HG02763 (cell line): ENCODE measurements around the gene ARHGEF37.

ENCODE experiments used
- ATAC-seq: cut with Tn5 transposase; IDR thresholded peaks from one replicate; pipeline ENCODE4 v1.9.1; 2021; ENCODE audit warnings: mild to moderate bottlenecking, moderate library complexity; ENCODE audit not compliant: unreplicated experiment

ARHGEF37 gene

DNA sequence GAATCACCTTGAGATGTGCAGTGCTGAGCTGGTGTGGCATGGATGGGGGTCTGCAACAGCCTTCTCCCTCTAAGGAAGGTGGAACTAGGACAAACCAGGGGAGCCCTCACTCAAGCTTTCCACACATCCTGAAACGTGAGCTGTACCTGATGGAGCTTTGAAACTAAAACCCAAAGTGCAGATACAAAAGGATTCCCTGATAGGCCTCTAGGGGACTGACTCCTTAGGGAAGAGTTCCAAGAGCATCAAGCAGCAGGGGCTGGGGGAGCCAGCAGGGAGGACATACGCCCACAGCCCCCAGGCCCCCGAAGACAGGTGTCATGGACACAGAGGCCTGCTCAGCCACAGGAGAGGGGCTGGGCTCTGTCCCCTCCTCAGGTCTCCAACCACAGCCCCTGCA, 17.7 kb downstream of the ARHGEF37 start:
- no peak for ATAC-seq

DNA sequence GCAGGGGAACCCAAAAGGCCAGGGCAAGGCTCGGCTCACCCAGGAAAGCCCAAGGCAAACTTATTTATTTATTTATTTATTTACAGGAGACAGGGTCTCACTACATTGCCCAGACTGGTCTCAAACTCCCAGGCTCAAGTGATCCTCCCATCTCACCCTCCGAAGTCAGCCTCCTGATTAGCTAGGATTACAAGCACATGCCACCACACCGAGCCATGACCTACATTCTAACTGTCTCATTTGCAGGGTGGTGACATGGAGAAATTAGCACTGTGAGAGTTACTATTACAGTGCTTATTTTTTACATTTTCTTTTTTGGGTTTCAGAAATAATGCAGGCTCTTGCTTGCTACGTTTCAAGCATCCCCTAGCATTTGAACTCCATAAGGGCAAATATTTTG, 18.1 kb downstream of the ARHGEF37 start:
- no peak for ATAC-seq

DNA sequence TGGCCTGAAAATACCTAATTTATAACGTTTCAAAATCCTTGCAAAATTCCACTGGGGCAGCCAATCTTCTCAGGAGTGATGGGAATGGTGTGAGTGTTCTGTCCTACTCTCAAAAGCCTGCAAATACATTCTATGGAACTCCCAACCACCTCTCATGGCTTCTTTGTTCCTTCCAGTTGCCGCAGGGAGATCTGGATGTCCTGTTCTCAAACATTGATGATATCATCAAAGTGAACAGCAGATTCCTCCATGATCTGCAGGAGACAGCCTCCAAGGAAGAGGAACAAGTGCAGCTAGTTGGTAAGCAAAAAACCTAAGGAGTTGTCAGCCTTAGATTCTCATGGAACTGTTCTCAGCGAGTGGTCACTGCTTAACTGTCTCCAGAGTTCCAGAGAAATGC, 19.6 kb downstream of the ARHGEF37 start:
- ATAC-seq, result no peak

DNA sequence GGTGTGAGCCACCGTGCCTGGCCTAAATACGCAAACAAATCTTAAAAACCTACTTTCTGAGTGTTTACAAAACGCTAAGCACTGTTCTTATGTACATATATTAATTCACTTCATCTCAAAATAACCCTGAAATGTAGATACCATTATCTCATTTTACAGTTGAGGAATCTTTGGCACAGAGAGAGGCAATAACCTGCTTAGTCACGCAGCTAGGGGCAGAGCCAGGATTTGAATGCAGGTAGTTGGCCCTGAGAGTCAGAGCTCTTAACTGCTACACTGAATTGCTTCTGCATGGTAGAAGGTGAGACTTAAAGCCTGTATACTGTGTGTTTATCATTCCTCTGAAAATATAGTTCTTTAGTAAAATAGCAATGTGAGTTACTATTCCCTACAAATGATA, 21.9 kb downstream of the ARHGEF37 start:
- ATAC-seq, result no peak

DNA sequence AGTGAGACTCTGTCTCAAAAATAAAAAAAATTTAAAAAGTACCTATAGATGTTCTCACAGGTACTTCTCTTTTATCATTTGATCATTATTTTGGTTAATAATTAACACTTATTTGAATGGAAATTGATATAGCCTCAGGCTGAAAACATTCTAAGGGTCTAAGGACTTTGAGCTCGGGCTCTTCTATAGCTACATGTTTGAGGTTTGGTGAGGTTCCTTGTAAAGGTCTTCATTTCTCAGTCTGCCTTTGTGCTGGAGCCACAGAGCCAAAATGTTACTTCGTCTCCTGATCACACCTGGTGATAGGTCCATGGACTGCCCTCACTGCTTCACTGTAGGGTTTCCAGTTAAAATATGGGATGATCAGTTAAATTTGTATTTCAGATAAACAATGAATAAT, 22.6 kb downstream of the ARHGEF37 start:
- ATAC-seq, result no peak

DNA sequence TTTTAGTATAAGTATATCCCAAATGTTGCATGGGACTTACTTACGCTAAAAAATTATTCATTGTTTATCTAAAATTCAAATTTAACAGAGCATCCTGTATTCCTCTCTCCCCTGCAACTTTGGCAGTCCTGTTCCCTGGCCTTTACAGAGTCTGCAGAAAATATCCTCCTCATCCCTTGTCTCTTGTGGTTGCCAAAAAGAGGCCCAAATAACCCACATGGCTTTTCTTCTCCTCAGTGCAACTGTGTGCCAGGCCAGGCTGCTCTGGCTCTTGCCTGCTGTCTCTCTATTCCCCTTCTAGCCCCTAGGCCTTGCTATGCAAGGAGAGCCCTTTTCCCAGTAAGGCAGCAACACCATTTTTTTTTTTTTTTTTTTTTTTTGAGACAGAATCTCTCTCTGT, 23.0 kb downstream of the ARHGEF37 start:
- ATAC-seq, result no peak

DNA sequence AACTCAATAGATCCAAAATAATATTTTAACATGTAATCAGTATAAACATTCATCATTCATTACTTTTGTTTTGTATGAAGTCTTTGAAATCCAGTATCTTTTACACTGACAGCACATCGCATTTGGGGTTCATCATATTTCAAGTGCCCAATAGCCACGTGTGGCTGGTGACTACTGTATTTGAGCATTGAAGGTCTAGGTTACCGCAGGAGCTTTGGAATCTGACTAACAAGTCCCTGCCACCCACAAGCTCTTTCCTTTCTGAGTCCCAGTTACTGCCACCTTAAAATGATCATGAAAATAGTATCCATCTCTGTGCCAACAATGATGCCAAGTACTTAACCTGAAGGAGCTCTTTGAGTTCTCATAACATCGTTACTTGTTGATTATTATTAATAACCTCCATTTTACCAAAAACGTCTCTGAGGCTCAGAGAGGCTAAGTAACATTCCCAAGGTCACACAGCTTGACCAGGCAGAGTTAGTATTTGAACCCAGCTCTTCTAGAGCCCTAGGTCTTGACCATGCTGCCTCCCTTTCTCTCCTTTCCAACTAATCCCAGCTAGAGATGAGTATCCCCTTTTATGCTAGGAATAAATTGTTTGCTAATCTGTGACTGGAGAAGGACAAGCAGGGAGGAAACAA, 24.2 kb downstream of the ARHGEF37 start:
- ATAC-seq, result no peak

DNA sequence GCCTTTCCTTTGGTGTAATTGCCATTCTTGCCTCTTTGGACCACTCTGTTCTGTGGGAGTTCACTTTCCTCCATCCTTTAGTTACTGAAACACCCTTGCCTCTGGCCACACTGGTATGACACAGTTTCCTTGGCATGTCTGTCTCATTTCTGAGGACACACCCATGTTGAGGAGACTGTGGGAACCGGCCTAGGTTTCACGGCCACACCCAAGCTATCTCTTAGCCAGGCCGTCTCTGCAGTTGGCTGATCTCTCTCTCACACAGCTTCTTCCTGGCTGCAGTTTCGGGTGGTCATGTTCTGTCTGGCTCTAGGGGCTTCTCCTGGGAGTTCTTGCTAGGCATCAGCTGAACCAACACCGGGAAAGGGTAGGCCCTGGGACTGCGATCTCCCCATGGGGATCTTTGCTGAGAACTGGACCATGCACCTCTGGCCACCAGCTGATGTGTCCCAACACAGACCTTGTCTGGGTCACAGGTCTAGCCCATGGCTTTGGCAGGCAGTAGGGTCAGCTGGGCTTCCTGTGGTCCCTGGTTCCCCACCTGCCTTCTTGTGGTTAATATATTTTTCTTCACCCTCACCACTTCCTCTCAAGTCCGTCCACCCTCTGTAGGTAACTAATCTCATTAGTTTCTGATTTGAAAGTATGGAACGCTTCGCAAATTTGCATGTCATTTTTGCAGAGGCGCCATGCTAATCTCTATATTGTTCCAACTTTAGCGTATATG, 24.9 kb downstream of the ARHGEF37 start:
- peak; percentile 94 for ATAC-seq

DNA sequence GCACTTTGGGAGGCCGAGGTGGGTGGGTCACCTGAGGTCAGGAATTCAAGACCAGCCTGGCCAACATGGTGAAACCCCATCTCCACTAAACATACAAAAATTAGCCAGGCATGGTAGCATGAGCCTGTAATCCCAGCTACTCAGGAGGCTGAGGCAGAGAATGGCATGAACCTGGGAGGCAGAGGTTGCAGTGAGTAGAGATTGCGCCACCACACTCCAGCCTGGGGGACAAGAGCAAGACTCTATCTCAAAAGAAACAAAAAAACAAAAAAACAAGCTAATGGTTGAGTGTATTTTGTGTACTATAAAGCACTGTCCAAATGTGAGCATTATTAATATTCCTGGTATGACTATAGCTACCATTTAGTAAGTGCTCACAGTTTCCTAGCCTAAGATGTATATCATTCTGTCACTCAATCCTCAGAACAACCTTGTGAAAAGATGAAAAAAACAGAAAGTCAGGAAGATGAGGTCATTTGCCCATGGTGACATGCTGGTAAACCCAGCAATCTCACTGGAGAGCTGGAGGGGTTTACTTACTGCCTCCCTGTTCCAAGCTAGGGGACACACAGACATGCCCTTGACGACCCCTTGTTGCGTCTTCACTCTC, 27.7 kb downstream of the ARHGEF37 start:
- no peak for ATAC-seq

DNA sequence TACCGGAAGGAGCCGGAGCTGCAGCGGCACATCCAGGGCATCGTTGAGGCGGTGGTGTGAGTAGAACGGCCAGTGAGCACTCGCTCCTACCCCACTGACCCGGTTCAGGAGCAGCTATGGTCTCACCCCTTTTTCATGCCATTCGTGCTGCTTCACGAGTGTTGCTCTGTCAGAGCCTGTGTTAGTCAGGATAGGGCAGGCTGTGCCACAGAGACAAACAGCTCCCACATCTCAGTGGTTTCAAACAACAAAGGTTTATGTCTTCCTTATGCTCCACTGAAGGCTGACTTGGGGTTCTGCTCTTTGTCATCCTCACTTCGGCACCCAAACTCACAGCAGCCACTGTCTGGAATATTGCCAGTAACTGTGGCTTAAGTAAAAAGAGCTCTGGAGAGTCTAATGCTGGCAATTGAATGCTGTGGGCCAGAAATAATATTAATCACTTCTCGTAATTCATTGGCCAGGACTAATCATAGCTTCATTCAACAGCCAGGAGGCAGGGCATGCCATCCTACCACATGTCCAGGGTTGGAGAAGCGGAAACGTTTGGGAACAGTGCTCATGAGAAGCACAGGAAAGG, 28.4 kb downstream of the ARHGEF37 start:
- ATAC-seq, result no peak

DNA sequence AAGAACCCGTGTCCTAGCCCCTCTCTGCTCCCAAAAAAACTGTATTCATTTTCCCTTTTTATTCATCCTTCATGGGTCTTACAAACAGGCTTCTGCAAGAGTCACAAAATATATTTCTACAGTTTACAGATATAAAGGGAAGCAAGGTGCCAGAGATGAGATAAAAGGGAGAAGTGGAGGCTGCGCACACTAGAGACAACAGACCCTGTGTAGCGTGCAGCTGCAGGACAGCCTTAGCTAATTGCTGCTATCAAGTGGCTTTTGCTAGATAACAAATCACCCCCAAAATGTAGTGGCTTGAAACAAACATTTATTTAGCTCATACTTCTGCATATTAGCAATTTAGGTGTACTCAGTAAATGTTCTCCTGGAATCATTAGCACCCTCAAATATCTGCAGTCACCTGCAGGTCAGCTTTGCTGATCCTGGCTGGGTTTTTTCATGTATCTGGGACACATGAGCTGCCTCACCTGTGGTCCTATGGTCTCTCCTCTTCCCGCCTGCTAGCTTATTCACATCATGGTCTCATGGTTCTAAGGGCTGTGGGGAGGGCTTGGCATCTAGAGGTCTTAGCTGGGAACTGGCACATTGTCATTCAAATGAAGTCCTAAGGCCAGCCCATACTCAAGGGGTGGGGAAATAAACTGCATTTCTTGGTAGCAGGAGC, 29.4 kb downstream of the ARHGEF37 start:
- ATAC-seq, result no peak

DNA sequence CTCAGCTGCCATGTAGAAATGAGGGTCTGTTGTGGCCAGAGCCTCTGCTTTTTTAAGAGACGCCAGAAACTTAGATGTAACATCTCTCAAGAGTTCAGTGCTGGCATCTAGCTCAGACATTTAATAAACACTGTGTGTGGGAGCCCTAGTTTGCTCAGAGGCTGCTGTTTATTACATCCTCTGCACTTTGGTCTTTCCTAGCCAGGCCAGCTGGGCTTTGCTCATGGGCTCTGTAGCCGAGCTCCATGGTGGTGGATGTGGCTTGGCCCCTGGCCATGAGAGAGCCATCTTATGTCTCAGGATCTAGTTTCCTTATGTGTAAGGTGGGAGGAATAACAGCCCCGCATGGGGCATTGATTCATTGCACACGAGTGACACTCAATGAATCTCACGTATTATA, 30.0 kb downstream of the ARHGEF37 start:
- ATAC-seq, result no peak

DNA sequence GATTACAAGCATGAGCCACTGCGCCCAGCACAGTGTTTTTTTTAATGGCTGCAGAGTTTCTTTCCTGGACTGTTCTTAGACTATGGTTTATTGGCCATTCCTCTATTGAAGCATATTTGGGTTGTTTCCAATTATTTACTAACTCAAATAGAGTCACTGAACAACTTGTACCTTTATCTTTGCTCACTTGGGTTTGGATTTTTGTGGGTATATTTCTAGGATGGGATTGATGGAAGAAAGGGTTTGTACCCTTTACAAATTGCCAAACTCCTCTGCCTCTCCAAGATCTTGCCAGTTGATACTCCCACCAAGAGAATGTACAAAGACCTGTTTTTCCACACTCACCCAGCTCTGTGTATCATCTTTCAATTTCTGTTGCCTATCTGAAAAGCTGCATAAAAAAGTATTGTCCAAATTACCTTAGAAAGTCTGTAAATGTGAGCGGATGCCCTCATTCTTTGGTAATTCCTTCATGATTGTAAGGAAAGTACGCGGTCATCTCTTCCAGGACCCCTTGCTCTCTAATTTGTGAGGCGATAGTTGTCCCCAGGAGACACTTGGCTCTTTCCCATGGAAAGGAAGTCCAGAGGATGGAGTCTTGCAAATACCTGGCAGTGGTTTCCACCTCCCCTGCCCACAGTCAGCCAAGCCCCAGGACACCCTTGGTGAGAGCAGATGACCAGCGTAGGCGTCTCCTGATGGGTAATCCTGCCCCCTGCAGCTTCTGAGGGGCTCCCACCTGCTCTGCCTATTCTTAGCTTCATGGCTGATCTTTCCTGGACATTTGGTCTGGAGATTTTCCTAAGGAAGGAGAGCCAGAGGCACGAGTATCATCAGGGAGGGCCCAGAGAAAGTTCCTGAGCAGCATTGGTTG, 33.0 kb downstream of the ARHGEF37 start:
- no peak for ATAC-seq

DNA sequence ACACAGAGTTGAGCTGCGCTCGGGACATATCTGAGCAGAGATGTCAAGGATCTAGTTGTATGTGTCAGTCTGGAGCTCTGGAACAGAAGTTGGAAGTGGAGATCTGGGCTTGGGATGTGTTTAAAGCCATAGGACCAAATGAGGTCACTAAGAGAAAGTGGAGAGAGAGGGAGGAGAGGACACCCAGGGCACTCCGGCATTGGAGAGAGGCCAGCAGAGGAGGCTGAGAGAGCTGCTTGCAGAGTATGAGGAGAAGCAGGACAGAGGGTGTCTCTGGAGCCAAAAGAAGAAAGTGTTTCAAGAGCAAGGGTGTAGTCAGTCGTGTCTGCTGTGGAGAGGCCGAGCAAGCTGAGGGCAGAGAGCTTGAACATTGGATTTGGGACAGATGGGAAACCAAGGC, 34.7 kb downstream of the ARHGEF37 start:
- no peak for ATAC-seq

DNA sequence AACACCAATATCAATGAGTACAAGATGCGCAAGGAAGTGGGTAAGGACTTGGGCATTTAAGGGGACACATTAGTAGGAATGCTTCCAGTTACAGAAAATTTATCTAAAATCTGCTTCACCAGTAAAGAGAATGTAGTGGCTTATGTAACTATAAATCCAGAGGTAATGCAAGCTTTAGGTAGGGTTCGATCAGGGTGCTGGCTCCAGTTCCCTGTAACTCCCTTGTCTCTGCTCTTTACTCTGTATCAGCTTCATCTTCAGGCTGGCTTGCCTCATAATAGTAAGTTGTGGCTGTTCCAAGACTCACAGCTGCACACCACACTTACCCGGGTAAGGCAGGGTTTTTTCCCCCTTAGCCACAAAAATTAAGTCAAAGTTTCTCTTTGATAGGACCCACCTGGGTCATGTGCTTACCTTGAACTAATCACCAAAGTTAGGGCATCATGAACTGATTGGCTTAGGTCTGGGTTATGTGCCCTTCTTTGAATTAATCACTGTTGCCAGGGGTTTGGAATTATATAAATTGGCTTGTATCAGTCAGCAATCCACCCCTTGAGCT, 35.5 kb downstream of the ARHGEF37 start:
- peak; percentile 73 for ATAC-seq

DNA sequence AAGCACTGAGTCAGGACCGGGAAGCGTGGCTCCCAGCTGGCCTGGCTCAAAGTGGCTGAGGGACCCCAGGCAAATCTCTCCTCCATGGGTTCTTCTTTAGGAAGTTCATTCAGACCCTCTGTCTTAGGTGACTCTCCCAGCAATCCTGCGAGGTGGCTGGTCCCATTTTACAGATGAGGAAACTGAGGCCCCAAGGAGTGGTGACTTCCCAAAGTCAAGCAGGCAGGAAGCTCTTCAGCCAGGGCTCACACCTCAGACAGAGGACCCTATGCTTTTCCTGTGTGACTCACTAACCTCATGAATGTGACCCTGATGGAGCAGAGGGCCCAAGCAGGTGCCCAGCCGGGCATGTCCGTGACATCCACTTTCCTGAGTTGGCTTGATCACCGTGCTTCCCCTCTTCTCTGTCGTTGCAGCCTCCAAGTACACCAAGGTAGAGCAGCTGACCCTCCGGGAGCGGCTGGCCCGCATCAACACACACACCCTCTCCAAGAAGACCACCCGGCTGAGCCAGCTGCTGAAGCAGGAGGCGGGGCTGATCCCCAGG, 36.5 kb downstream of the ARHGEF37 start:
- ATAC-seq, result no peak

DNA sequence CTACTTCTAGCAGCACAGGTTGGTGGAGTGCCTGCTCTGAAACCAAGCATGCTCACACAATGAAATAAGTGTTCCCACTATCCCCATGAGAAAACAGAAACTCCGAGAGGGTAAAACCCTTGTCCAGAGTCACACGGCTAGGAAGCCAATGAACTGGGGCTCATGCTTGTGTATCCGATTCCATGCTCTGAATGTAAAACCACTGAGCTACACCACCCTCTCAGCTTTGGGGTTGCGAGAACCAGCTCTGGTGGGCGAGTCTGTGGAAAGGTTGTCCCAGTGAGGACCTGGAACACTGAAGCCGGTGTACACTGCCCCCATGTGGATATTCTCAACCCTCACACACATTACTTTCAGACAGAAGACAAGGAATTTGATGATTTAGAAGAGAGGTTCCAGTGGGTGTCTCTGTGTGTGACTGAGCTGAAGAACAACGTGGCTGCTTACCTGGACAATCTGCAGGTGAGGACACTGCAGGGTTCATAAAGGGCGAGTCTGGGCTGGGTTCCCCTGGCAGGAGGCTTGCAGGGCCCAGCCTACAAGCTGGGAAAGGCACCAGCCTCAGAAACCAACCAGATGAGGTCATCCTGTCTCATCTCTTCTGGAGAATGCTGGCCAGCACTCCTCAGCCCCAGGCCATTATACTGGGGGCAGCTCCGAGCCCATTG, 37.4 kb downstream of the ARHGEF37 start:
- ATAC-seq, result no peak

DNA sequence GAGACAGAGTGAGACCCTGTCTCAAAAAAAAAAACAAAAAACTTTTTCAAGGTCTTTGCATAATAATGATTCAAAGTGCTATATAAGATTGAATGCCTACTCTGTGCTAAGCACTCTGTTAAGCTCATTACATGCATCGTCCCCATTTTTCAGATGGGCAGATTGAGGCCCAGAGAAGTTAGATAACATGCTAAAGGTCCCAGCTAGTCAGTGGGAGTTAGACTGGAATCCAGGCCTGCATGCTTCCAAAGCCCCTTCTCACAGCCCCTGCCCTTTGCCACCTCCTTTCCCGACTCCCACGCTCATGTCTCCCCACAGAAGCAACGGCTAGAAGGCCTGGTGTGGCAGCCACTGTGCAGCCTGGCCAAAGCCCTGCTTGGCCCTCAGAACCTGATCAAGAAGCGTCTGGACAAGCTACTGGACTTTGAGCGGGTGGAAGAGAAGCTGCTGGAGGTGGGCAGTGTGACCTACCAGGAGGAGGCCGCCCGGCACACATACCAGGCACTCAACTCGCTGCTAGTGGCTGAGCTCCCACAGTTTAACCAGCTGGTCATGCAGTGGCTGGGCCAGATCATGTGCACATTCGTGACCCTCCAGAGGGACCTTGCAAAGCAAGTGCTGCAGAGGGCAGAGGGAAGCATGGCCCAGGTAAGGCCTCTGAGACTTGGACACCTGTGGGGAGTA, 40.3 kb downstream of the ARHGEF37 start:
- ATAC-seq, result no peak

DNA sequence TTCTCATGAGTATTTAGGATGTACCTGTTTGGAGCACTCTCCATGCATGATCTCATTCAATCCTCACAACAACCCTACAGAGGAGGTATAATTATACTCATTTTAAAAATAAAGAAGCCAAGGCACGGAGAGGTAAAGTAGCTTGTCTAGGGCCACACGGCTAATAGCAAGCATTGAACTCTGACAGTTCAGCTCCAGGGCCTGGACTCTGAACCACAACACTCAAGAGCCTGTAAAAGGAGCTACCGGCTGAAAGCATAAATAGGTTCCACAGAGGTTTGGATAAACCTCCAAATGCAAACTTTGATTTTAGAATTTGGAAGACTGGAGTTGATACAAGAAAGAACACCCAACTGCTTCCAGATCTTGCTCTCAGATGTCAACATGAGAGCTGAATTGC, 41.2 kb downstream of the ARHGEF37 start:
- ATAC-seq, result no peak
